Thyroid gland (tissue), 4 donors: ENCODE results near the gene PKIB.
A peak's percentile ranks its signal among the peaks of the same experiment; 100 is the strongest.

Source experiments
- POLR2A ChIP-seq, 2 donors: fragments of 450-650 bp; IDR thresholded peaks; one replicate each; pipeline ENCODE4 v1.6.1; 2017; ENCODE audit warnings: antibody characterized with exemption in 2 of 2, mild to moderate bottlenecking in 2 of 2, moderate library complexity in 1 of 2
- TF ChIP-seq, protein P1 (sequence below), 6 experiments: fragments of 200-600 bp in 3 of 6; fragments of 450-650 bp in 3 of 6; sonication (generic) in 3 of 6; IDR thresholded peaks; one replicate each; pipeline ENCODE4 v1.5.1; 2016 to 2019; ENCODE audit warnings: antibody characterized with exemption in 6 of 6, mild to moderate bottlenecking in 2 of 6, inconsistent platforms in 1 of 6, moderate library complexity in 1 of 6

GRCh38 chr6:122610690-122611455, 668 bp downstream of the PKIB start:
- TF ChIP-seq, protein P1, sequence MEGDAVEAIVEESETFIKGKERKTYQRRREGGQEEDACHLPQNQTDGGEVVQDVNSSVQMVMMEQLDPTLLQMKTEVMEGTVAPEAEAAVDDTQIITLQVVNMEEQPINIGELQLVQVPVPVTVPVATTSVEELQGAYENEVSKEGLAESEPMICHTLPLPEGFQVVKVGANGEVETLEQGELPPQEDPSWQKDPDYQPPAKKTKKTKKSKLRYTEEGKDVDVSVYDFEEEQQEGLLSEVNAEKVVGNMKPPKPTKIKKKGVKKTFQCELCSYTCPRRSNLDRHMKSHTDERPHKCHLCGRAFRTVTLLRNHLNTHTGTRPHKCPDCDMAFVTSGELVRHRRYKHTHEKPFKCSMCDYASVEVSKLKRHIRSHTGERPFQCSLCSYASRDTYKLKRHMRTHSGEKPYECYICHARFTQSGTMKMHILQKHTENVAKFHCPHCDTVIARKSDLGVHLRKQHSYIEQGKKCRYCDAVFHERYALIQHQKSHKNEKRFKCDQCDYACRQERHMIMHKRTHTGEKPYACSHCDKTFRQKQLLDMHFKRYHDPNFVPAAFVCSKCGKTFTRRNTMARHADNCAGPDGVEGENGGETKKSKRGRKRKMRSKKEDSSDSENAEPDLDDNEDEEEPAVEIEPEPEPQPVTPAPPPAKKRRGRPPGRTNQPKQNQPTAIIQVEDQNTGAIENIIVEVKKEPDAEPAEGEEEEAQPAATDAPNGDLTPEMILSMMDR (IDR thresholded peaks at IDR 0.05): peak in 1 of 6 experiments; percentile 39
- TF ChIP-seq POLR2A (IDR thresholded peaks at IDR 0.05): no peak
